Stimulated activated CD8-positive, alpha-beta memory T cell treated with anti-CD3 and anti-CD28 coated beads, Interleukin-4, amount 100 ng/mL, for 4 hours (primary cell): ENCODE data around the gene KLHDC3.
"Not testable (repeated sequence)": the region's sequence is repeated elsewhere in the genome, so short reads cannot be mapped to it uniquely, and the experiment has no call there.

Experiments used
- DNase-seq, 2 donors: peaks; one replicate each; pipeline ENCODE4 v3.0.0-alpha.2; 2020; ENCODE audit warnings: low read depth in 2 of 2, low spot score in 1 of 2

The KLHDC3 gene

GRCh38 chr6:43021270-43022047 lies 7.4 kb downstream of the KLHDC3 start, which contains the start of gene RRP36:
TSS of gene RRP36 (plus strand) at chr6:43021623. CDS start at chr6:43021655, 32 bp downstream.
- DNase-seq, result peak; percentile 33 to 39

GRCh38 chr6:43024436-43024835 lies 10.4 kb downstream of the KLHDC3 start:
- no peak for DNase-seq

- no peak for DNase-seq
Observed at GRCh38 chr6:43026365-43026764, 12.3 kb downstream of the KLHDC3 start.

- no peak for DNase-seq
Observed at GRCh38 chr6:43029120-43029519, 15.1 kb downstream of the KLHDC3 start.

GRCh38 chr6:43032326-43032725 lies 18.3 kb downstream of the KLHDC3 start:
- no peak for DNase-seq

DNA sequence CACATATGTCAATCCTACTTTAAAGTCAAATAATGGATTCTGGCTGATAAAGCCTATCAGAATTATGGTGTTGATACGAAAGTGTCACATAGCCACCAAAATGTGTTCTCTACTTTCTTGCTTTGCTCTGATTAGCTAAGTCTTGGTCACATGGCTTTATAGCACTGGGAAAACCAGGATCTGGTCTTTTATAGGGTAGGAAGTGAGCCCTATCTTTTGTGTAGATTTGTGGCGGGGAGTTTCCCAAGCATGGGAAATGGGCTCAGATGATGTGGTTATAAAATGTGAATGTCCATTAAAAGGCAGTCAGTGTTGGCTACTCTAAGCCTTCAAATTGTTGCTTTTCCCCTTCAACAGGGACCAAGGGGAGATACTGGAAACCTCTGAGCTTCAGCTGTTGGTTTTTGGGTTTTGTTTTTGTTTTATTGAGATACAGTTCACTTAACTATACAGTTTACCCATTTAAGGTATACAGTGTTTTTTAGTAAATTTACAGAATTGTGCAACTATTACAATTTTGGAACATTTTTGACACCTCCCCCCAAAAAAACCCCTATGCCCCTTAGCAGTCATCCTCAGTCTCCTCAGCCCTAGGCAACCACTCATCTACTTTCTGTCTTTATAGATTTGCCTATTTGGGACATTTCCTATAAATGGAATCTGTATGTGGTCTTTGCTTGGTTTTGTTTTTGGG lies 19.6 kb downstream of the KLHDC3 start:
- no peak for DNase-seq

DNA sequence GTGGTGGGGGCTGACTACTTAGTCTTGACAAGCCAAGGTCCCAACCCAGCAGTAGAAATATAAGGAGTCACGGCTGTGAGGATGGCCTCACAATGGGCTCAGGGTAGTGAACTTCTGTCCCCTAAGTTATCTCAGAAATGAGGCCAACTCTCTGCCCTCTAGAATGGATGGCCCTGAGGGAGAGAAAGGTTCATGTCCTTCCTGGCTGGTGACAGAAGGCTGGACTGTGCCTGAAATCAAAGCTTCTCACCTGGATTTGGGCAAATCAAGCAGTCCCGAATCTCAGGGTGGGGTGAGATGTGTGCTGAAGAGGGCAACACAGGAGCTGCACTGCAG lies 20.1 kb downstream of the KLHDC3 start:
- DNase-seq, result no peak

DNA sequence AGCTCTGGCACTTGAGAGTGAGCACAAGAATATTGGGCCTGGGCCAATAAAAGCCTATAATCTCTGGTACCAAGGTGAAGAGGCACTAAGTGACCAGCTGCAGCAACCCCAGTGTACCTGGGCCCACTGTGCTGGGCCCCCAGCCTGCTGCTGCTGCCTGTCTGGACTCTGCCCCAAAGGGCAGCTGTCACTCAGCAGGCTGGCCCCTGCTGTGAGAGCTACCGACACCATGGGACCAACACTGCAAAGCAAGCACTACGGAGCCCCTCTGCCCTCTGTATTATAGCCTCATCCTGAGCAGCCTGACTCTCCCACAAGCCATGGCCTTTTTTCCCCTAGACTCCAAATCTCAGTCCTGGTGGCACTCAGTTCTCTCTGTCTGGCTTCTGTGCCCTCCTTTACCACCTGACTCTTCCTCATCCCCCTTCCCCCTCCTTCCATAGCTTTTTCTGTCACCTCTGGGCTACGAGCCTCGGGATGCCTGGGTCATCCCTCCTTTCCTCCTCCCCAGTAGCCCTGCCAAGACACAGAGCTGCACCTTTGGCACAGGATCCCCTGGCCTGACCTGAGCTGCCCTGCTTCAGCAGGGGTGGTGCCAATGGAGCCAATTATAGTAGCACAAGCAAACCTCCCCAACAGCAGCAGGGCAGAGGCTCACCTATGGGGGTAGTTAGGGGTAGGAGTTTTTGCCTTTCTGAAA lies 21.6 kb downstream of the KLHDC3 start:
- no peak for DNase-seq

DNA sequence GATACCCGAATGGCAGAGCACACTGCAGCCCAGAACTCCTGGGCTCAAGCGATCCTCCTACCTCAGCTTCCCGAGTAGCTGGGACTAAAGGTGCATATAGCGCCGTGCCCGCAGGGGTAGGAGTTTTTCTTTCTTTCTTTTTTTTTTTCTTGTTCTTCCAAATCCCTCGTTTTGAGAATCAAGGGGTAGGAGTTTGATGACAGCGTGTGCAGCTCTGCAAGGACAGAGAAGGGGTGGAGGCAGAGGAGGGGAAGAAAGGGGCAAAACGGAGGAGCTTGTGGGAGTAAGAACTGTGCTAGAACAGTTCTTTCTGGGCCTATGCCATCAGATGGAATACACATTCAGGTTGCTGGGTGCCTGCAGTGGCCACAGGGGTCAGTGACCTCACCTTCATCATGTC lies 22.7 kb downstream of the KLHDC3 start:
- no peak for DNase-seq

- DNase-seq, result no peak
Observed at GRCh38 chr6:43037197-43037596, 23.1 kb downstream of the KLHDC3 start.

DNA sequence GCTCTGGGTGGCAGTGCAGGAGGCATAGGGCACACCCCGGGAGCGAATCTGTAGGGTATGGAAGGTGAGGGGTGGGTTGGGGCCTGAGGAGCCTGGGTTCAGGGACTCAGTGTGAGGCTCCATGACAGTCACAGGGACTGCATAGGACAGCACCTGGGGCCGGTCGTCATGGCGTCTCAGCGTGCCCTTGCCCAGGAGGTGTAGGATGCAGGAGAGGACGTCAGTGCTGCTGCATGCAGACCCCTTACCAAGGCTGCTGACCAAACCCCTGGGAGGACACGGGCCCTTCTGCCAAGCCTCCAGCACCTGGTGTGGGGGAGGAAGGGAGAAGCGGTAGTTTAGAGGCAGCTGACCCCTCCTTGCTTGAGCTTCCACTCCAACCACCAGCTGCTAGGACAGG lies 23.7 kb downstream of the KLHDC3 start:
- no peak for DNase-seq

DNA sequence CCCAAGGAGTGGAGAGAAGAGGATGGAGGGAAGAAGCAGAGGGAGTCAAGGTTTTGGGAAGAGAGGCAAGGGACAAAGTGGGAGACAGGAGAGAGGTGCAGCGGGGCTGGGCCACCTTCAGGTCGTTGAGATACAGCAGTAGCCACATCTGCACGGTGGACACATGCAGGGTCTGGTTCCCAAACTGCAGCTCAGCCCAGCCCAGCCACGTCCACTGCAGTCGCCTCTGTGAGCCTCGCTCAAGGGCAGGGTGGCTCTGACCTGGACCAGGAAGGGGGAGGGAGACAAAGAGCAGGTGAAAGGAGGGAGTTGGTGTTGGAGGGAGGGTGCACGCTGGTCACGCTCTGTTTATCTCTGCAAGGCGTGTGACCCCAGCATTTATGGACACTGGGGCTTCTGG lies 24.7 kb downstream of the KLHDC3 start:
- DNase-seq, result no peak

- no peak for DNase-seq
Observed at GRCh38 chr6:43040542-43041257, 26.7 kb downstream of the KLHDC3 start.

DNA sequence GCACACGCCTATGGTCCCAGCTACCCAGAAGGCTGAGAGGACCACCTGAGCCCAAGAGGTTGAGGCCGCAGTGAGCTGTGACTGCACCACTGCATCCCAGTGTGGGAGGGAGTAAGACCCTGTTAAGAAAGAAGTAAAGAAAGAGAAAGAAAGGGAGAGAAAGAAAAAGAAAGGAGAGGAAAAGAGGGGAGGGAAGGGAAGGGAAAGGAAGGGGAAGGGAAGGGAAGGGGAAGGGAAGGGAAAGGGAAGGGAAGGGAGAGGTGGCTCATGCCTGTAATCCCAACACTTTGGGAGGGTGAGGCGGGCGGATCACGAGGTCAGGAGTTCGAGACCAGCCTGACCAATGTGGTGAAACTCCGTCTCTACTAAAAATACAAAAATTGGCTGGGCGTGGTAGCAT lies 27.4 kb downstream of the KLHDC3 start:
- not testable (repeated sequence) for DNase-seq

DNA sequence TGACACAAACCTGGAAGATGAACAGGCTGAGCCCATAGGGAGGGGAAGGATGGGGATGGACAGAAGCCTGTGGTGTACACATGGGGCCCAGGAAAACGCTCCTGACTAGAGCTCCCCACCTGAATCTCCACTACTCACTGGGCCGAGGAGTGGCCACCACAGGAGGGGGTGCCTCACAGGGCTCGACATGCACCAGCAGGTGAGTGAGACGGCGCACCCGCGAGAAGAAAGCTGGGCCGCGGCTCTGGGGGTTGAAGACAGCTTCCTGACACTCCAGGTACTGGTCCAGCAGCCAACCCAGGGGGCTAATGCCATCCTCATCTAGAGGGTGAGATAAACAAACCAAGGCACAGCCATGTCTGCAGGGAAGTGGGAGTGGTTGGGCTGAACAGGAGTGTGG lies 29.3 kb downstream of the KLHDC3 start:
- no peak for DNase-seq

DNA sequence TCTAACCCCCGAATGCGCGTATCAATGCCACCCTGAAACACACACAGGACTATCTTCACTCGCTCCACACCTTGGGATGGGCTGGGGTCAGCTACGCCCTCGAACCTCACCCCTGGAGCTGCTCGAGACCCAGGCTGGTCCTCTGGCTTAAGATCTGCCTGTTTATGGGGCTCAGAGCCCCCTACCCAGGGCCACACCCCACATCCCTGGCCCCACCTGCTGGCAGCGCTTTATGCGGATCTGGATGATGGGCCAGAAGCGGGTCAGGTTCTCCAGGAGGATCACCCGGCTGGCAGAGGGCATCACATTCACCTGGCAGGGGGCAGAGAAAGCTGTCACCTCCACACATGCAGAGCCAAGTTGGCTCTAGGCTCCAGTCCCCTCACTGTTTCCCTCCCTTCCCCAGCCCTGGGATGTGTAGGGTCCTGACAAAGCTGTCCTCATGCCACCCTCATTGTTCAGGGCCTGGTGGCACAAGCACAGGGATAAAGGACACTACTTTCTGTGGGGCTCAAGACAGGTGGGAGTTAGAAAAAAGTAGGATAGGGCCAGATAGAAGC lies 31.4 kb downstream of the KLHDC3 start:
- DNase-seq, result no peak

GRCh38 chr6:43047998-43048397 lies 33.9 kb downstream of the KLHDC3 start:
- no peak for DNase-seq

DNA sequence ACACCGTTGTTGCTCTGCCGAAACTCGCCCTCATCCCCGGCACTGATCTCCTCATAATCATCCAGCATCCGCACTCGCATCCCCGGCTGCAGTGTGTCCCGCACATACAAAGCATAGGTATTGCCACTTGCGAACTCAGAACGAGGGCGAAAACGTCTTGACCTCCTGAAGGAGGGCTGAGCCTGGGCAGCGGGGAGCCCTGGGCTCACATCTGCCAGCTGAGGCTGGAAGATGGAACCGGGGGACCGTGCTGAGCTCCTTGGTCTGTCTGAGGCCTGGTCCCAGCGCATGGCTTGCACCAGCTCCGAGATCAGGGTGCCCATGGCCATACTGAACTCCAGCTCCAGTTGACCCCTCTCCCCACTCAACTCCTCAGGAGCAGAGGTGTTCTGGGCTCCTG lies 36.9 kb downstream of the KLHDC3 start:
- no peak for DNase-seq

- DNase-seq, result no peak
Observed at GRCh38 chr6:43052225-43052841, 38.3 kb downstream of the KLHDC3 start.

DNA sequence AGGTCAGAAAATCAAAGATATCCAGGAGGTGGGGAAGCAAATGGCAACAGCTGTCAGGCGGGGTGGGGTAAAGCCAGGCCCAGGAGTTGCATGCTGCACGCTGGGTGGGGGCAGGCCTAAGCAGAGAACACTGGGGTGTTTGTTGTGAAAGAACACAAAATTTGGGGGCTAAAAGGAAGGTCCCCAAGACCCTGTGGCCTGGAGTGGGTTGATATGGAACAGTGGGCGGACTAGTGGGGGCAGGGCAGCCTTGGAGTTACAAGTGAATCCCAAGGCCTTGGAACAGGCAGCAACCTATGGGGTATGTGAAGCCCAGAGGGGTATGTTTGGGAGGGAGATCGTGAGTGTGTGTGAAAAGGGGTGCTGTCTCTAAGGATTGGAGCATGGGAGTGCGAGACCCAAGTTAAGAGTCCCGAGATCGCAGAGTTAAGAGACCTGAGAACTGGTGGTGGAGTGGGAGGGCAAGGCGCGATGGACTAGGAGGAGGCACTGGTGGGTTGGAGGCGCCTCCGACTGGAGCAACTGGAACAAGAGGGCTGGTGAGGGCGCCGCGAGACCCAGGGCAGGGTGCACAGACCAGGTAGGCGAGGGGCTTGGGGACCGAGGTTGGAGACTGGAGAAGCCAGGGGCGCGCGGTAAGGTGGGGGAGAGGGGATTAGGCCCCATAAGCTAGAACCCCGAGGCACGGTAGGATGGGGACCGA lies 38.9 kb downstream of the KLHDC3 start:
- no peak for DNase-seq
